Suppressor macrophage treated with lipopolysaccharide for 4 hours (primary cell): ENCODE measurements around the gene B4GALNT3.

Experiments
- DNase-seq: peaks from one replicate; pipeline ENCODE4 v3.0.0-alpha.2; 2020

Gene B4GALNT3

GRCh38 chr12:468671-469389 lies 9.1 kb downstream of the B4GALNT3 start:
- no peak for DNase-seq

DNA sequence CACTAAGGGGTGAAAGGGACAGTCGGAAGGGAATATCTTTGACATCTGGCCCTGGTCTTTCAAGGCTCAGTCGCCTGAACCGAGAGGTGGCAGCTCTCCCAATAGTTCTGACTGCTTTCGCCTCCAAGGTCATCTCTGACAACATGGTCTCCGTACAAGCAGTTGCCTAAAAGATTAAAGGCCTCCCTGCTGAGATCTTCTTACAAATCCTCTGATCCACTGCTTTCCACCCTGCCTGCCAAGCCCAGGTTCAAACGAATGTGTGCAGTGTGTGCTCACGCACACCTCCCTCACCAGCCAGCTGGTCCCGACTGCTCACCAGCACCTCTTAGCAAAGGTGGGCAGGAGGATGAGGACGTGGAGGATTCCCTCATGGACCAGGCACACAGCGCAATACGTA lies 10.4 kb downstream of the B4GALNT3 start:
- DNase-seq = no peak

GRCh38 chr12:473198-473597 lies 13.5 kb downstream of the B4GALNT3 start:
- DNase-seq = no peak

DNA sequence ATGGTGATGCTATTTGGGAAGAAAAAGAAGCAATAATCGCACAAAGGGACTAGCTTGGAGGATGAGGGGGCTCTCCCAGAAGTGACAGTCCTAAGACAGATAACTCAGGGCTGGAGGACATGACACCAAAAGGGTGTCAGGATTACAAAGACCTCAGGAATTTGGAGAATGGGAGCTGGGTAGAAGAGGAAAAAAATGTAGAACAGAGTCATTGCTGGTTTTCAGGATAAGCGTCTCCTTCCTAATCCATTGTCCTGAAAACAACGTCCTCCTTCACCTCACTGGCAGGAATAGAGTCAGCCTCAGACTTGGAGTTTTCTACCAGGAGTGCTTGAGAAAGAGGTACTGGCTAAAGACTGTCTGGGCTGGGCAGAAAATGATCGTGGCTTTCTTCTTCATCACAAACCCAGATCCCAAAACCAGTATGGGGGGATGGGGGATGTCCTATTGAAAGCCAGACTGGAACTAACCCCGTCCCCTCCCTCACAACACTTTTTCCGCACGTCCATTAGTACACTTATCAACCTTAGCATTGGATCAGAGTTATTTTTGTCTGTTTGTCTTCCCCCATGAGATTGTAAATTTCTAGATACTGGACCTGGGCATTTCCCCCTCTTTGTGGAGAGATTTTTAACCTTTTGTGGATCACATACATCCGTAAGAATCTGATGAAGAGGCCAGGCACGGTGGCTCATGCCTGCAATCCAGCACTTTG lies 14.3 kb downstream of the B4GALNT3 start:
- no peak for DNase-seq

DNA sequence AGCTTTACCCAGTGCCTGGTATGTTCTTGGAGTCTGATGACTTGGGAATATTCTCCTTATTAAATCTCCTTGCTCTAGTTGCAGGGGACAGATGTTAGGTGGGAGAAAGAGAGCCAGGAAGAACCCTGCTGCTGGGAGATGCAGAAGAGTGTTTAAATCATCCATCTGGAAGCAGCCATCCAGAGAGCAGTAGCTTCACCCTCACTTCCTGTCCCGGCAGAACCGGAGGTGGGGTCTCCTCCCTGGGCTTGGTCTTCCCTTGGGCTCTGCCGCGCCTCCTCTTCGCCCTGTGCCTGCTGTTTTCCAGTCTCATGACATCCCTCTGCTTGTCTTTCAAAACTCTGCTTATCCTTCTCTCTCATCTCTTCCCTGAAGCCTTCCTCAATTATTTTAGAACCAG lies 15.5 kb downstream of the B4GALNT3 start:
- no peak for DNase-seq

GRCh38 chr12:479161-479560 lies 19.4 kb downstream of the B4GALNT3 start:
- no peak for DNase-seq

GRCh38 chr12:480831-481816 lies 21.4 kb downstream of the B4GALNT3 start:
- DNase-seq = no peak

DNA sequence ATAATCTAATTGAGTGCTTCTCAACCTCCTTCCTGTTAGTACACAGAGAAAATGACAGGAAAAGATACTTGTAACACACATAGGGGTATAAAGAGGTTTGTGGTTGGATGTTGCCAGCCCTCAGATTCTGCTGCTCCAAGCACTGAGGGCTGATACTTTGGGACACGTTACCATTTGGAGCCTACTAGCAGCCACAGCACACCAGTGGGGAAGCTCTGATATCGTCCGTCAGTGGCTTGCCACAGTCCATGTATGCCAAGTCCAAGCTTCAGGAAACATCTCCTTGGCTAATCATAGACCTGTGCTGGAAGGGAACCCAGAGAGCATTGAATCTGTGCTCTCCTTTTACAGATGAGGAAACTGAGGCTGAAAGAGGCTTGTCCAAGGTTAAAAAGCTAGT lies 22.3 kb downstream of the B4GALNT3 start:
- no peak for DNase-seq

GRCh38 chr12:484096-484495 lies 24.4 kb downstream of the B4GALNT3 start:
- DNase-seq = no peak

GRCh38 chr12:490260-490659 lies 30.5 kb downstream of the B4GALNT3 start:
- DNase-seq = no peak

DNA sequence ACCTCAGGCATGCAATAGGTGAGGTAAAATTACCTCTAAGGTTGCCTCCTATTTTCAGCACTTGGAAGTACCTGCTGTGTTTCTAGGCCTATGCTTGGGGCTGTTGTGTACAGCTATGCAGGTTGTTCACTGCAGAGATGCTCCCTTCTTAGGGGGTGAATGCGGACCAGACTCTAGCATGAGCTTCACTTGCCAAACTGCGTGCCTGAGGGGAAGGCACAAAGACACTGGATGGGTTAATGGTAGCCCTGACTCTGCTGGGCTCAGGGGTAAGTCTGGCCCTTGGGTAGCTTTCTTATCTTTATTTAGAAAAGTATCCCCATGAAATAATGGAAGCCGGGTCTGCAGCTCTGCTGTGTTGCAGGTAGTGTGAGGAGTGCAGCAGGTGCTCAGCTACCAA lies 35.7 kb downstream of the B4GALNT3 start:
- DNase-seq = no peak

- no peak for DNase-seq
These were observed 37.0 kb downstream of the B4GALNT3 start for GRCh38 chr12:496736-497135.

DNA sequence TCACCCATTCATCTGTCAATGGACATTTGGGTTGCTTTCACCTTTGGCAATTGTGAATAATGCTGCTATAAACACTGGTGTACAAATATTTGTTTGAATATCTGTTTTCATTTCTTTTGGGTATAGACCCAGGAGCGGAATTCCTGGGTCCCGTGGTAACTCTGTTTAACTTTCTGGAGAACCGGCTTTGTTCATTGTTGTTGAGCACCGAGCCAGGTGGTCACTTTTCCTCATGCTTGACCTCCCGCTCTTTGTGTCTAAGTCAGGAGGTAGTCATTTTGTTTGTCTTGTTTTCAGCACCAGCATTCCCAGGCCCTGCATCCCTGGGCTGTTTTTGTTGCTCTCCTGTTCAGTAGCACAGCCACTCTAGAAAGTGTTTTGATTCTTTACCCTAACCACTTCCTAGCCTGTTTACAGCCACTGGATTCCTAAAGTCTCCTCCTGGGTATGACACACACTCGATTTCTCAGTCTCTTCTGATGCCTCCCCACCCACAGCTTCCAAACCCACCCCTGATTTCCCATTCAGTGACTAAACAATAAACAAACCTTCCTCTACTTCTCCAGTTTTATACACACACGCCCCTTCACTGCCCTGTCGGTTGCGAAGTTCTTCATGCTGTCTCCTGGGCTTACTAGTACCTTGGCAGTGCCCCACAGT lies 37.9 kb downstream of the B4GALNT3 start:
- no peak for DNase-seq

GRCh38 chr12:499837-500458 lies 40.2 kb downstream of the B4GALNT3 start:
- no peak for DNase-seq

GRCh38 chr12:501722-502447 lies 42.1 kb downstream of the B4GALNT3 start:
- no peak for DNase-seq

GRCh38 chr12:503111-503761 lies 43.5 kb downstream of the B4GALNT3 start:
- no peak for DNase-seq

DNA sequence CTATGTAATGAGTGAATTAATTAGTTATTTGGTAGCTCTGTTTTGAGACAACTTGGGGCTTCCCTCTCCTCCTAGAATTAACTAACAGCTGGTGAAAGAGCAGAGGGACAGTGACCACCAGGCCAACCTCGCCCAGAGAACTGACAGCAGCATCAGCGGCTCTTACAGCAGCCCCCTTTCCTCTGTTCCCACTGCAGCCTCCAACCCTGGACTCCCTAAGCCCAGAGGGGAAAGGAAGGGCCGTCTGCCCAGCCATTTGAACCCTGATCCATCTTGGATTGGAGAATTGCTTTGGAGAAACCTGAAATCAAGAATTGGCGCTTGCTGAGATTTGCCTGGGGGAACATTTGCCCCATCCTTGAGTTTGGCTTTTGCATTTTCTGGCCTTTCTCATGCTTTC lies 45.5 kb downstream of the B4GALNT3 start:
- no peak for DNase-seq

DNA sequence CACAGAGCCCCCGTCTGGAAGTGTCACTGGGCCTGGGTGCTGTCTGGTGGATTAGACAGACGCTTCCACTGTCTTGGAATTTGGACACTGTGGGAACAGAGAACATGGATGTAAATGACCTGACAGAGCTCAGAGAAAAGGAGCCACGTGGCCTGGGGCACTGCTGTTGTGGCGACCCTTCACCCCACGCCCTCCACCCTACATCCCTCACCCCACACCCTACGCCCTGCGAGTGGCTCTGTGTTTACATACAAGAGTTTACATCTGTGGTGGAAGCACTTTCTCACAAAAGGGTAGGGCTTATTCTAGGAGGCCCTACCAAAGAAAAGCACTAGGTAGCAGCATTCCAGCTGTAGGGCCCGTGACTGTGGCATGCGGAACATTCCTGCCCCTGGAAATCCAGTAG lies 47.7 kb downstream of the B4GALNT3 start:
- DNase-seq = no peak

DNA sequence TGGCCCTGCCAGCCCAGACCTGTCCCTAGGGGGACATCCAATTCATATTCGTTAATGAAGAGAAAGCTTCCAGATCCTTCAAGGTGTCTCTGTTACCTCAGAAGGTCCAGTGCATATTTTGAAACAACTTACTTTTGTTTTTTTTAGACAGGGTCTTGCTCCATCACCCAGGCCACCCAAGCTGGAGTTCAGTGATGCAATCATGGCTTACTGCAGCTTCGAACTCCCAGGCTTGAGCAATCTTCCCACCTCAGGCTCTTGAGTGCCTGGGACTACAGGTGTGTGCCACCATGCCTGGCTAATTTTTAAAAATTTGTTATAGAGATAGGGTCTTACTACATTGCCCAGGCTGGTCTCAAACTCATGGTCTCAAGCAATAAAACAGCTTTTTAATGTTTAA lies 48.4 kb downstream of the B4GALNT3 start:
- DNase-seq = no peak

DNA sequence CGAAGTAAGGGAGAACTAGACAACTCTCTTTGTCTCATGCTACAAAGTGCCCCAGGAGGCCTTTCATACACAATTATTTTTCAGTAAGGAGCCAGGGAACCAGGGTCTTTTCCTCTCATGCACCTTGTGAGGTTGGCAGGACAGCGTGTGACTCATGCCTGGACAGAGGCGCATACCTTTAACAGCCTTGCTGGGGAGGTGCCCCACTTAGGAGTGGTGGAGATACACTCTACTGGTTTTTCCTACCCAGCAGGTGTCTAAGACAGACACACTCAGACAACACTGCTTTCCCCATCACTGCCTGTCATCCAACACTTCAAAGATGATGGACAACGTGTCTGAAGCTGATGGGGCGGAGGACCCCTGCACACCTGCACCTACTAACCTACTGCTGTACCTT lies 49.1 kb downstream of the B4GALNT3 start:
- no peak for DNase-seq

DNA sequence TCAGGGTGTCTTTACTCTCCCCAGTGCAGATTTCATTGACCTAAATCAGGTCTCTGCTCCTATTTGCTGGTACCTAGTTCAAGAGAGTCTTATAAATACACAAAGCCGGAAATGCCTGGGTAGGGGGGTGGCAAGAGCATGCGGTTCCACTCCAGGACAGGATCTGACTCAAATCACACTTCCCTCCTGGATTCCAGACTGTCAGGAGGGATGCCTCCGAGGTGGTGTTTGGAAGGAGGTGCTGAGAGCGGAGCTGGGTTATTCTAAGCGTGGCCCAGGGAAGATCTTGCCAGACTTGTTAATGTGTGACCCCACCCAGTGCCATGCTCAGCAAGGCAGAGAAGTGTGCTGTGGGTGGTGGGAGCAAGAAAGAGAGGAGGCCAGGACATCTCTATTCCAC lies 49.8 kb downstream of the B4GALNT3 start:
- no peak for DNase-seq
